Esophagus mucosa (tissue), 1 donor: ENCODE results near the gene C22orf31. TPM values are rescaled to one million over a fixed set of nuclear protein-coding genes. Genes with fewer than 3 reads are reported as not detected.

Experiments used
- ATAC-seq: fragments of 200-7000 bp; cut with Tn5 transposase; one replicate; pipeline ENCODE4 v1.9.1; 2020
- total RNA-seq: library from RNA; stranded (reverse); gene quantifications from one replicate; pipeline ENCODE4 v1.2.4, GENCODE V29; 2023
- donor health status: DM: yes; HTN: yes; CAD: no.

Gene C22orf31
- total RNA-seq, 1 donor from 2014 or later, result not detected

DNA sequence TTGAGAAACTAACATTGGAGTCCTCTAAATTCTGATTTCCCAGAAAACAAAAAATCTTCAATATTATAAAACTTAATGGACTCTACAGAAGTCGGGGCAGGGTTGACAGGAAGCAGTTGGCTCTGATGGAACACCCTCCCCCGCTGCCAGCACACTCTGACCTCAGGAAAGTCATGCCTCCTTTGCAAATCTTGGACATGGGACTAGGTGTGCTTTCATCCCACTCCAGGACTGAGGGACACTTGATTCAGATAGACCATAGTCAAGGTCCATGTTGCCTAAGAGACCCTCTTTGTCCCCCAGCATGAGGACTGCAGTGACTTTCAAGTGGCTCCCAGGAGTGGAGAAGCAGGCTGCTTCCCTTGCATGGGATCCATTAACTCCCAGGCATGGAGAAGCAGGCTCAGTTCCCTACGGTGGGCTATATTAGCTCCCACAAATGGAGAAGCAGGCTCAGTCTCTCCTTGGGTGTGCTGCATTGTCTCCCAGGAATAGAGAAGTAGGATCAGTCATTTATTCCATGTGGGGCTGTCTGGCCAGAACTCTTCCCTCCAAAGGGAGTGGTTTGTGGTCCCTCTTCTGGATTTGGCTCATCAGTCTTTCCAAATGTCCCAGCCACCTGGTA is 38.3 kb downstream of the C22orf31 start:
- no peak for ATAC-seq

DNA sequence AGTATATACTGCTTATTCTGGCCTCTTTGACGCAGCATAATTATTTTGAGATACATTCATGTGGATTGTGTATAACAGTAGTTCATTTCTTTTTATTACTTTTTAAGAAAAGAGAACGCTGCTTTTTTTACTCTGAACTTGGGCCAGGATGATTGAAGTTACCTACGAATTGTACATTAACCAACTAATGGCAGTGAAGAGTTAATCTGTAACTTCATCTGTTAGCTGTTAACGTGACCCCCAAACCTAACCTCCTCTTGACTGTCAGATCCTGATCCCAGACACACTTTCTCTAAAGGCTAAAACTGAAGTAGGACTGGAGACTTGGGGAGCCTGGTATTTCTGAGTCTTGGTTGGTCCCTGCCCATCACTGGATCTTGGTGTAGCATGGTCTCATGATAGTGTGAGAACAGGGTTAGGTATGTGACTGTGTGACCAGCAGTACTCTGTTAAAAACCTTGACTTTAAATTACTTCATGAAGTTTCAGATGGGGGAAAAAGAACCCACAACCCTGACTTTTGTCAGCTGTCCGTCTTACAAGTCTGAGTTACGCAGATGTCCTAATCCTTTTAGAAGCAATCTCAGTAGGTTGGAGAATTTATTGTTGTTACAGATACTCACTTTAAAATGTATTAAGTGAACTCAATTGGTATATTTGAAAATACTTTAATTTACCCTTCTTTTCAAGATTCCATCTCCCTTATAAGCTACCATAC is 39.4 kb downstream of the C22orf31 start:
- ATAC-seq, result no peak

DNA sequence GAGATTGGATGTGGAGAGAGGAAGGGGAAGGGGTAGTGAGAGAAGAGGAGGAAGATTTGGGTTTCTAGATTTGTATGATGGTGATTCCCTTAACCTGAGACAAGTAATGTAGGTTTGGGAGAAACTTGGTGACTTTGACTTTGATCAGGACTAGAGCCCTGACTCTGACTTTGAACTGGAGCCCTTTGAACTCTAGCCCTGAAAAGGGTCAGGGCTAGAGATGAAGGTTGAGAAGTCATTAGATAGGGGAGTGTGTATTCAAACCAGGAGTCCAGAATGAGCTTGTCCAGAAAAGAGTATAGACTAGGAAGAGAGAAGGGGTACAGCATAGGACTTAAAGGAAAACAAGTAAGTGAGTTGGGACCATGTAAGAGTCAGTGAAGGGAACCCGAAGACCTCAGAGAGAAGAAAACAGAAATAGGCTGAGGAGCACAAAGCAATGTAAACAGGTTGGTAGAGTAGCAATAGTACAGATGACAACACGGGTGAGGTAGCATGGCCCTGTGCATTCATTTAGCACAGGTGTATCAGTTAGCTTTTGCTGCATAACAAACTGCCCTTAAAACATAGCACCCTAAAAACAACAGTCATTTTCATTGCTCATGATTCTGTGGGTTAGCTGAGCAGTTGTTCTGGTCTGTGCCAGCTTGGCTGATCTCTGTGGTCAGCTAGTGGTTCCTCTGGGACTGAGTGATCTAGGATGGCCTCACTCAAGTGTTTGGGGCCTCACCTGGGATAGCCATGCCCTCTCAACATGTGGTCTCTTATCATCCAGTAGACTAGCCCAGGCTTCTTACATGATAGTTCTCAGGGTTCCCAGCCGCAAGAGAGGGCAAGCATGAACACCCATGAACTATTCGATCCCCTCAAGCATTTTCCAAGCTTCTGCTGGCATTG is 43.1 kb downstream of the C22orf31 start:
- ATAC-seq, result no peak

DNA sequence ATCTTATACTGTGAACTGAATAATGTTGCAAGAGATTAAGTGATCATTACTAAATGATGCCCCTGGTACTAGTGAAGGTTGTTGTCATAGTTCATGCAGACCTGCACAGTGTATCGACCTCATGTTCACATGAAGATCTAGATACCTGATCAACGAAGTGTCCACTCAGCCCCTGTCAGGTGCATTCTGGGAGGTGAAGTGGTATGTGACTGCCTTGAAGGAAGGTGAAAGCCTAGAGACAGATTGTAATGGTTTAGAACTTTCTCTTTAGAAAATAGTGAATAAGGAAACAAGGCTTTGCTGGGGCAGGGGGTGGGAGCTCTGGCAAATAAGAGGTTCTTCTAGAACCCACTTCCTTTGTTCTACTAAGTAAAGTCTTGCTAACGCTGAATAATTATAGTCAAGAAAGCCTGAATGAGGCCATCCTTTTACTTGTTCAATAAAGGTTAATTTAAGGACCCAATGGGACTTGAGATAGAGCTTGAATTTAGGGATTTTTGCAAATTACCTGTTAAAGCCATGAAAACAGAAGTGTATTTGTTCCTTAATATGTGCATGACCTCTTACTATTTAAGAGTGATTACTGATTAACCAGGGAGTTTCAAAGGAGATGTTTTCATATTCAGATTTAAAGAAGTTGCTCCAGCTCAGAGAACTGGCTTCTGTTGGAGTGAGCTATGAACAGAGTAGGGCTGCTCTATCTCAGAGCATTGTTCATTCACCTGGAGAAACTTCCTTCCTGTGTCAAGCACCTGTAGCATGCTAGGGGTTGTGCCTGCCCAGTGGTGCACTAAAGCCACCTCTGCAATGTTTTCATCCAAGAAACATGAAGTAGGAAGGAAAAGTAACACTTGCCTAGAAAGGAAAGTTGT is 45.3 kb downstream of the C22orf31 start:
- no peak for ATAC-seq

DNA sequence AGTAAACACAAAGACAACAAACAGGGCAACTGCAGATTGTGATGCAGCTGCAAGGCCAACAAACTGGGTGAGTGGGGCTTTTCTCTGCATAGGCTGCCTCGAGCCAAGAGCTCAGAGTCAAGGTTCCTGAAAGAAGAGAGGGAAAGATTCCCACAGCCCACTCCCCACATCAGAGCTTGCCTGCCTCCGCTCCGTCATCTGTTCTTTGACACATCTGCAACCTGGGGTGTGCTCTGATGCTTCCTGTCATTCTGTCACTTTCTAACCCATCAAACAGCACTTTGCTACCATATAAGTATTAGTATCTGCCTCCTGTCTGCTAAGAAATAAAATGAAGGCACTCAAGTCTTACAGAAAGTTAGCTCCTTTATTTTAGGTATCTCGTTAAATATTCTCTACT is 46.9 kb downstream of the C22orf31 start:
- no peak for ATAC-seq

DNA sequence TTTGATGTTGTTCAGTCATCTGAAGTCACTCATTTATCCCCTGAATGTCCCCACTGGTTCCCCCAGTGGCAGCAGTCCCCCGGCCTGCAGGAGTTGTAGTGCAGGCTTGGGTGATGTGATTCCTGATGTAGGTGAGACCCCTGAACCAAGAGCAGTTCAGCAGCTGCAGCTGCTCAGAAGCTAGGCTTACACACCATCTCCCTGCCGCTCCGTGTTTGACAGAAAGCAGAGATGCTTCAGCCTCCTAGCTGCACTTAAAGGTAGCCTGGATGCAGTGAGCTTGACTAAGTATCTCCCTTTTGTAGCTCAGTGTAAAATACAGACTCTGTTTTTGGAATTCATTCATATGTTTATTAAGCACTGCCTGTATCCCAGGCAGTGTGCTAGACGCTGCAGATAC is 47.3 kb downstream of the C22orf31 start:
- ATAC-seq, result no peak

DNA sequence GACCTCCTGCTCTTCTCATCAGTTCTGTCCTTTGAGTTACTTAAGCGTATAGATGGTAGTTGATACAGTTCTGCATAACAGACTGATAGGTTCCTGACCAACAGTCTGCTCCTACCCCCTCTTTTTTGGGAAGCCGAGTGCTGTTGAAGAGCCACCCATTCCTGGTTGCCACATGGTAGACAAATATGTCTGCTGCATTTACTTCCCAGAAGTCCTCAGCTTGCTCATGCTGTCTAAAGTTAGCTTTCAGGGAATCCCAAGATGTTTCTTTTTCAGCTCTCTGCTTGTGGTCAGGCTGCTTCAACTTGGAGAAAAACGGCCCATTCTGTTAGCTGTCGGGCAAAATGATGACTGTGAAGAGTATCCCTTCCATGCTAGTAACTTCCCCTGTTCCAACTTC is 48.7 kb downstream of the C22orf31 start:
- ATAC-seq, result no peak

DNA sequence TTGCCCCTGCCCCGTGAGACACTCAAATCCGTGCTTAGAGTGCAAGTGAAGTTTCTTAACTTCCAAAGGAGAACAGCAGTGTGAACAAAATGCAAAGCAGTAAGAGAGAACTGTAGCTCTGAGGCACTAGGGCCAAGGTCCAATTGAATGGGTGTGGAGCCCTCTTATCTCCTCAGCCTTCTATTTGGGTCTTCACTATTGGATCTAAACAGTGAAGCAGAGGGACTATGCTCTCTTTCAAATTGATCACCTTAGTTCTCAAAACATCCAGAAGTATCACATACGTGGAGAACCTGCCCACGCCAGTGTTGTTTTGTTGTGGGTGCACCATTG is 49.6 kb downstream of the C22orf31 start:
- ATAC-seq, result no peak

DNA sequence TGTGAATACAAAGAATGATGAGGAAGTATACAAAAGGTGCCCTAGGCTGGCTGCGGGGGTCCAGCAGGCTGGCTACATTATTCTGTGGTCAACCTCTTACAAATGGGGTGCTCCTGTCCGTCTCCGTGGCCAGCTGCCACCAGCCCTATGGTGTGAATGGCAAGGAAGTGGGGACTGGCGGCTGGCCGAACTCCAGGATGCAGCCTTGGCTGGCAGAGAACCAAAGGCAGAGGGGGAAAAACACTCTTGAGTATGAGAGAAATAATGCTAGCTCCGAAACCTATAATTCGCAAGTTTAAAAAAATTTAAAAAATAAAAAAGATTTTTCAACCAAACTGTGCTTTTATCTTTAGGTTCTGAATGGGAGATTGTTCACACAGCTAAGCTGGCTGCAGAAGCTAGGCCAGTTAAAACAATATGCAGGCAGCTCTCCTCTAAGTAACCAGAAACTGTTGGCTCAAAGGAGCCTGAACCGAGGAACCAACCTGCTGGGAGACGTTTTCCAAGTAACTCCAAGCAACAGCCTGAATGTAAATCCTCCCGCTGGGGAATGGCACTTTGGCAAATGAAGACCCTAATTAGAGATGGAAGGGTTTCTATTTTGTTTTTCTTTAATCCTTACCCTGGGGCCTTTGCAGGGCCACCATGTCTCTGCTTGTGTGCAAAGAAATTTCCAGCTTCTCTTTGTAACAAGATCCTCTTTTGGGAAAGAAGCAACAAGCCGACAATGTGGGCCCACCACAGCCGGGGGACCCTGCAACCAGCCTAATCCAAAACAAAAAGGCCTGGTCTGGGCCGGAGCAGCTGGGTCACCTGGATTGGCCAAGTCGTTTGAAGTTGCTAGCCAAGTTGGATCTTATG is 50.2 kb downstream of the C22orf31 start:
- no peak for ATAC-seq

DNA sequence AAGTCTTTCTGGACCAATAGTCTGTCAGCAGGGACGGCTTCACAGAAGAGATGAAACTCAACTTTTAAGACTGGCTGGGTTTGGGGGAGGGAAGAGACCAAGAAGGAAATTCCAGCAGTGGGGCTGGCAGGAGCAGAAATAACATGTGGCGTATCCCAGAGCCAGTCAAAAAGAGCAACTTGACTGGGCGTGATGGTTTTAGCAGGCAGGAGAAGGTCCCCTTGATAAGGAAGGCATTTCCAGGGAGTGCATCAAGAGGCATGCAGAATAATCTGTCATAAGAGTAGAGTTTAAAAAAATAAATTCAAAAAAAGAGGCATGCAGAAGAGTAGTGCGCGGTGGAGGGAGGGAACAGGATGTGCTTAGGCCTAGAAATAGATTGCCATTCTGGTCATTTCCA is 52.5 kb downstream of the C22orf31 start:
- no peak for ATAC-seq

Other genes with a start within 250 kb of the C22orf31 start
- gene ZNRF3, start 178.3 kb downstream of the C22orf31 start, total RNA-seq, result 6.4 TPM
- 72.9 TPM for gene KREMEN1, start 11.2 kb upstream of the C22orf31 start, total RNA-seq
- gene EMID1, start 144.1 kb upstream of the C22orf31 start, total RNA-seq, result 0.84 TPM
- 10.4 TPM for gene RHBDD3, start 206.2 kb upstream of the C22orf31 start, total RNA-seq
- 127 TPM for gene EWSR1, start 206.4 kb upstream of the C22orf31 start, total RNA-seq
- gene GAS2L1, start 244.8 kb upstream of the C22orf31 start, total RNA-seq, result 27.7 TPM